Measurements from ENCODE around the gene DHRSX.
"Not testable (repeated sequence)": the region's sequence is repeated elsewhere in the genome, so short reads cannot be mapped to it uniquely, and the experiment has no call there.

Gene DHRSX, protein sequence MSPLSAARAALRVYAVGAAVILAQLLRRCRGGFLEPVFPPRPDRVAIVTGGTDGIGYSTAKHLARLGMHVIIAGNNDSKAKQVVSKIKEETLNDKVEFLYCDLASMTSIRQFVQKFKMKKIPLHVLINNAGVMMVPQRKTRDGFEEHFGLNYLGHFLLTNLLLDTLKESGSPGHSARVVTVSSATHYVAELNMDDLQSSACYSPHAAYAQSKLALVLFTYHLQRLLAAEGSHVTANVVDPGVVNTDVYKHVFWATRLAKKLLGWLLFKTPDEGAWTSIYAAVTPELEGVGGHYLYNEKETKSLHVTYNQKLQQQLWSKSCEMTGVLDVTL

DNA sequence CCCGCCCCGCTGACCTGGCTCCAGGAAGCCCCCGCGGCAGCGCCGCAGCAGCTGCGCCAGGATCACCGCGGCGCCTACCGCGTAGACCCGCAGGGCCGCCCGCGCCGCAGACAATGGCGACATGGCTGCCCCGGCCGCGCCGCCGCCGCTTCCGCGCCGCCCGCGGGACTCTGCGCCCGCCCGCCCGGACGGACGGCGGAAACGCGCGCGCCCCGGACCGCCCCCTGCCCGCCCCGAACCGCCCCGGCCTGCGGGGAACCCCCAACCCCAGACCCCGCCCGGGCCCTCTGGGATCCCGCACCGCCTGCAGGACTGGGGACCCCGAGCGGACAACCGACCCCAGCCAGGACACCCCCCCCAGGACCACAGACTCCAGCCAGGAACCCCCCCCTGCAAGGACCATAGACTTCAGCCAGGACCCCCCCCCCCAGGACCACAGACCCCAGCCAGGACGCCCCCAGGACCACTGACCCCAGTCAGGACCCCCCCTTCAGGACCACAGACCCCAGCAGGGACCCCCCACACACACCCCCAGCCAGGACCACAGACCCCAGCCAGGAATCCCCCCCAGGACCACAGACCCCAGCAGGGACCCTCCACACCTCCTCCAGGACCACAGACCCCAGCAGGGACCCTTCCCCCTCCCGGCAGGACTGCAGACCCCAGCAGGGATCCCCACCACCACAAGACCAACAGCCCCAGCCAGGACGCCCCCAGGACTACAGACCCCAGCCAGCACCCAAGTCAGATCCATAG lies at the start of gene DHRSX, which contains the start of gene ZBED1:
DHRSX (minus strand) TSS at position 174 of the 756 bp plus-strand sequence; CDS start at position 123, 51 bp downstream.
ZBED1 (minus strand) TSS at position 174 of the 756 bp plus-strand sequence. CDS start 10,257 bp downstream, outside the sequence.
- no peak for DNase-seq

DNA sequence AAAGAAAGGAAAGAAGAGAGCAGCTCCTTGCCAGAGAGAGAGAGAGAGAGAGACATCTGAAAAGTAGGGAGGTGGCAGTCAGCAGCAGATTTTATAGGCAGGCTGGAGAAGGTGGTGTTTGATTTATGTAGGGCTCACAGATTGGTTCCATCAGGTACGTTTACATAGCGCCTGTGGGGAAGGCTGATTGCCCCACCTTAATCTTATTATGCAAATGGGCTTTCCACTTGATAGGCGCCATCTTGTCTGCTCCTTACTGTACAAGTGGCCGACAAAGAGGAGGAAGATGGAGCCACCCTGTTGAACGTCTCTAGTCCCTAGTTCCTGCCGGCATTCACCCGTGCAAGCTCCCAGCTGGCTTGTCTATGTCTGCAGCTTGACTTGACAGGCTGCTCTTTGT lies 49.1 kb upstream of the DHRSX start:
- DNase-seq: peak; percentile 78

DNA sequence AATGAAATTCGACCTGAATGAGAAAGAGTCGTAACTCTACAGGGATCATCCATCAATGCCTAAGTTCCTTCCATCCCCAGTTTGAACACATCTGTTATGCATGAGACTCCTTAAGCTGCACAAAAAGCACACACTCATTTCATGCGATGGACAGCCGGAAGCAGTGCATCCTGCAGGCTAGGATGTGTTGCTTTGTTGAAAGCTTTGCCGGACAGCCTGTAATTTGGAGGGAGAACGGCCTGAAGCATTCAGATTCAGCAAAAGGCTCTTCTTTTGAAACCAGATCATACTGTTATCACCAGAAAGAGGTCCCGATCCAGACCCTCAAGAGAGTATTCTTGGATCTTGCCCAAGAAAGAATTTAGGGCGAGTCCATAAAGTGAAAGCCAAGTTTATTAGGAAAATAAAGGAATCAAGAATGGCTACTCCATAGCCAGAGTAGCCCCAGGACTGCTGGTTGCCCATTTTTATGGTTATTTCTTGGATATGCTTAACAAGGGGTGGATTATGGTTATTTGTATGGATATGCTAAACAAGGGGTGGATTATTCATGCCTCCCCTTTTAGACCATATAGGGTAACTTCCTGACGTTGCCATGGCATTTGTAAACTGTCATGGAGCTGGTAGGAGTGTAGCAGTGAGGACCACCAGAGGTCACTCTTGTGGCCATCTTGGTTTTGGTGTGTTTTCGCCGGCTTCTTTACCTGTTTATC lies 48.1 kb upstream of the DHRSX start:
- no peak for DNase-seq

DNA sequence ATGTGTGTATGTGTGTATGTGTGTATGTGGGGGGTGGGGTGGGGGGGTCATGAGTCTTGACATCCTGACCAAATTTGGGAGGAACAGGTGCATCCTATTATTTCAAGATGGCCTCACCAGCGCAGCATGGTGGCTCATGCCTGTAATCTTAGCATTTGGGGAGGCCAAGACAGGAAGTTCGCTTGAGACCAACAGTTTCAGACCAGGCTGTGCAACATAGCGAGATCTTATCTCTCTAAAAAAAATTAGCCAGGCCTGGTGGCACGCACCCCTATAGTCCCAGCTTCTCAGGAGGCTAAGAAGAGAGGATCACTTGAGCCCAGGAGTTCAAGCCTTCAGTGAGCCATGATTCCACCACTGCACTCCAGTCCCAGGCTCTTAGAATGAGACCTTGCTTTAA lies 47.0 kb upstream of the DHRSX start:
- DNase-seq: no peak

DNA sequence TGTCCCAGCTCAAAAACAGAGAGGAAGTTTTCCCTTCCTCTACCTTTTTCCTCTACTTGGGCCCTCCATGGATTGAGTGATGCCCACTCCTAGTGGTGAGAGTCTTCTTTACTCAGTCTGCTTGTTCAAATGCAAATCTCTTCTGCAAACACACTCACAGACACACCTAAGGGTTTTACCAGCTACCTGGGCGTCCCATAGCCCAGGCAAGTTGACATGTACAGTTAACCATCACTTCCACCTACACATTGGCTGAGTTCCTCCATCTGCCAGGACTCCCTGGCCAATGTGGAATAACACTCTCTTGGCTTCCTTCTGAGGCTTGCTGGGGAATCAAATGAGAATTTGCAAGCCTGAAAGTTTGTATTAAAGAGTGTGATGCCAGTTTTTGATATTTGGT lies 45.7 kb upstream of the DHRSX start:
- DNase-seq: no peak

DNA sequence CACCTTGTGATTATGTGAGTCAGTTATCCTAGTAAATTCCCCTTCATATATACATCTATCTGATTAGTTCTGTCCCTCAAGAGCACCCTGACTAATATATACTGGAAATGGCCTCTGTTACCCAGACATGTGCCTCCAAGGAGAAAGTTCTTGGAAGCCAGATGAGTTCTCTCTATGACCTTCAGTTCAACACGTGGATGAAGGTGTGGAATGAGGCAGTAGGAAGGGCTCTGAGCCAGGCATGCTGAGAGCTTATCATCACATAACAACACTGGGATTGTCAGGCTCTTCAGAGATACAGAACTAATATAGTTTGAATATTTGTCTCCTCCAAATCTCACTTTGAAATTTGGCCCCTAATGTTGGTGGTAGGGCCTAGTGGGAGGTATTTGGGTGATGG lies 44.4 kb upstream of the DHRSX start:
- DNase-seq: no peak

DNA sequence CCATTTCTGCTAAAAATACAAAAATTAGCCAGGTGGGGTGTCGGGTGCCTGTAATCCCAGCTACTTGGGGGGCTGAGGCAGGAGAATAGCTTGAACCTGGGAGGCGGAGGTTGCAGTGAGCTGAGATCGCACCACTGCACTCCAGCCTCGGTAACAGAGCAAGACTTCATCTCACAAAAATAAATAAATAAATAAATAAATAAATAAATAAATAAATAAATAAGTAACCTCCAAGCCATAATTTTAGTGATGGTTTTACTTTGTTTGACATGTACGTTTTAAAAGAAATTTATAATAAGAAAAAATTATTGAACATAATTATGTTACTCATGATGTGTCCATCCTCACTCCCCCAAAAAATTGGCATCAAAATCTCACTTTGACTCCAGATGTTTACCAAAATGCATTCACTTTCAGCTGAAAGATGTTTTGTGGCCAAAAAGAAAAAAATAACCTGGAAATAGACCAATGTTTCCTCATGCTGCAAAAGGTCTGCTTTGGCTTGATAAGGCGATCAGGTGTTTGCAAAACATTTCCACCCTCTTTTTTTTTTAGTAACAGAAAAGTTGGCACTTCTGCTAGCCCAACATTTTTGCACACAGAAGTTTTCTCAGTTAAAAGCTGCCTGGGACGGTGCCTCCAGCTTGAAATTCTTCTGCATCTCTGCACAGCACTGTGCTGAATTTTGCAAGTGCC lies 42.2 kb upstream of the DHRSX start:
- no peak for DNase-seq

DNA sequence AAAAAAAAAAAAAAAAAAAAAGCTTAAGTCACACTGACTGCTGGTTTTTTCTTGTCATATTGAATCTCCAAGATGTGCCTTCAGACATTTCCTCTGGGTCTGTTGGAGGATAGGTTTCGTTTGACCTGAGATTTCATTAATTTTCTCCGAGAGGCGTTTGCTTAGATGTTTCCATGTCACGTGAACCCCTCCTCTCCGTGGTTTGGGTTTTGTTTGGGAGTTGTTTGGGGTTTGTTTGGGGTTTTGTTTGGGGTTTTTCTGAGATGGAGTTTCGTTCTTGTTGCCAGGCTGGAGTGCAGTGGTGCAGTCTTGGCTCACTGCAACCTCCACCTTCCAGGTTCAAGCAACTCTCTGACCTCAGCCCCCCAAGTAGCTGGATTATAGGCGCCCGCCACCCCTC lies 40.8 kb upstream of the DHRSX start:
- no peak for DNase-seq

DNA sequence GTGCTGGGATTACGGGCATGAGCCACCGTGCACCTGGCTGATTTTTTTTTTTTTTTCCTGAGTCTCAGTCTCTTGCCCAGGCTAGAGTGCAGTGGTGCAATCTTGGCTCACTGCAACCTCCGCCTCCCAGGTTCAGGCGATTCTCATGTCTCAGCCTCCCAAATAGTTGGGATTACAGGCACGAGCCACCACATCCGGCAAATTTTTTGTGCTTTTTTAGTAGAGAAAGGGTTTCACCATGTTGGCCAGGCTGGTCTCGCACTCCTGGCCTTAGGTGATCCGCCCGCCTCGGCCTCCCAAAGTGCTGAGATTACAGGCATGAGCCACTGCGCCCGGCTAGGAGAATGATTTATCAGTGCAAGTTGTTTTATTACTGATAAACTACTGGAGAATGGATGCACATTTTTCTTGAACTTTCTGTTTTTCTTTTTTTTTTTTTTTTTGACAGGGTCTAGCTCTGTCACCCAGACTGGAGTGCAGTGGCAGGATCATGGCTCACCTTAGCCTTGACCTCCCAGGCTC lies 39.7 kb upstream of the DHRSX start:
- DNase-seq: no peak

DNA sequence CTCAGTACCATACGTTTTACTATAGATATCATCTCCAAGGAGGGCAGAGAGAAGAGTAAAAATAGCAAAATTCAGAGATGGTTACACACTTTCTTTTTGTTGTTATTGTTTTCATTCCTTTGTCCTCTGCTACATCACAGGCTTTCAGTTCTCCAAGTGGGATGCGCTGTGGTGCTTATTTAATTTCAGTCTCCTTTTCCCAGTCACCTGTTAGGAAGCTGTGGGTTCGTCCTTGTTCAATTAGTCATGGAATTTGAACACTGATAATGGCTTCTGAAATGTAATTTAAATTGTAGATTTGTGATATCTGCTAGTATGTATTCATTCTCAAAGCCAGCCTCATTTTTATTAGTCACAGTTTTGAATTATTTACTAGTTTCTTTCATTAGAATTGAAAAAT lies 38.8 kb upstream of the DHRSX start:
- DNase-seq: no peak

DNA sequence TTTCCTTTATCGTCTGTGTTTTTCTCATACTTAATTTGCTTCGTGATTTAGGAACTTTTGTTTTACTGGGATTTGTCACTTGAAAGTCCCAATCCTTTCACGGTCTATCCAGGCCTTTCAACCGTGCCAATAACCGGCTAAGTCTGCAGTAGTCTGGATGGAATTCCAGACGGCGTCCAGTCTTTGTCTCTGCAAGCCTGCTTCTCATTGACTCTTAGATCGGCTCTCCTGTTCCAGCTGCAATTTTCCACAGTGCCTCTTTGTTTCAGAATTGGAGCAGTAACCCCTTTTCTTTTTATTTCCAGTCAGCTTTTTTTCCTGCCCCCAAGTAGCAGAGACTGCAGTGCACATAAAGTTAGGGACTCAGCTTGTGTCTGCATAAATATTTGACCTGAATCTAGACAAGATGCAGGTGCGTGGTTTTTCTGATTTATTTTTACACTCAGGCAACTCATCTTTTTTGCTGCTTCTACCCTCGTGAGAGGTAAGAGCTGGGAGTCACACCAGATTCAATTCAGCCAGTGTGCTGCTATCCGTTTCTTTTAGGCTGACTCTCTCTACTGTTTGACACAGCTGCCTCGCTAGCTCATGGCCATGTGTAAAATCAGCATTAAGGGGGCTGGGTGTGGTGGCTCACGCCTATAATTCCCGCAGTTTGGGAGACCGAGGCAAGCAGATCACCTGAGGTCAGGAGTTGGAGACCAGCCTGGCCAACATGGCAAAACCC lies 37.4 kb upstream of the DHRSX start:
- DNase-seq: no peak

DNA sequence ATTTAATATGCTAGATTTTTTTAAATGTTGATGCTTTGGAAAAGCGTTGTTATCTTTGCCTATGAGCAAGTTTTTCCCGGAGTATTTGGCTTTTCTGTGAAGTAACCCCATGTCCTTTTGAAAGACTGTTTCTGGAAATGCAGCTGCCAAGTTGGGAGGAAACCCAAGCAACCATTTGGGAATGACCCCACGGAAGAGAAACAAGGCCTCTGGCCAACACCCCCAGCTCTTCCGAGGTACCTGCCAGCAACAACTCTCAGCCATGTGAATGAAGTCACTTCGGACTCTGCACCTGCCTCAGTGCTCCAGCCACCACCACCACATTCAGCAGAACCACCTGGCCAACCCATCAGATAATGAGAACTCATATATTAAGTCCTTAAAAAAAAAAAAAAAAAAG lies 36.2 kb upstream of the DHRSX start:
- no peak for DNase-seq

DNA sequence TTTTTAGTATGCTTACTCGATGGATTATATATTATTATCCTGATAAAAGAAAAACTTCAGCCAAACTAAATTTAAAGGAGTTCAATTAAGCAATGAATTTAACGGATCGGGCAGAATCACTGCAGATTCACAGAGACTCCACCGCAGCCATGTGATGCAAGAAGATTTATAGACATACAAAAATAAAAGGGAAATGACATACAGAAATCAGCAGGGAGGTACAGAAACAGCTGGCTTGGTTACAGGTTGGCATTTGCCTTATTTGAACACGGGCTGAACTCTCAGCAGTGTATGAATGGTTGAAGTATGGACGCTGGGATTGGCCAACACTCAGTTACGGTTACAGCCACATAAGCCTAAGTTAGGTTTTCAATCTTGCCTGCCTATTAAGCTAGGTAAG lies 35.4 kb upstream of the DHRSX start:
- DNase-seq: no peak

DNA sequence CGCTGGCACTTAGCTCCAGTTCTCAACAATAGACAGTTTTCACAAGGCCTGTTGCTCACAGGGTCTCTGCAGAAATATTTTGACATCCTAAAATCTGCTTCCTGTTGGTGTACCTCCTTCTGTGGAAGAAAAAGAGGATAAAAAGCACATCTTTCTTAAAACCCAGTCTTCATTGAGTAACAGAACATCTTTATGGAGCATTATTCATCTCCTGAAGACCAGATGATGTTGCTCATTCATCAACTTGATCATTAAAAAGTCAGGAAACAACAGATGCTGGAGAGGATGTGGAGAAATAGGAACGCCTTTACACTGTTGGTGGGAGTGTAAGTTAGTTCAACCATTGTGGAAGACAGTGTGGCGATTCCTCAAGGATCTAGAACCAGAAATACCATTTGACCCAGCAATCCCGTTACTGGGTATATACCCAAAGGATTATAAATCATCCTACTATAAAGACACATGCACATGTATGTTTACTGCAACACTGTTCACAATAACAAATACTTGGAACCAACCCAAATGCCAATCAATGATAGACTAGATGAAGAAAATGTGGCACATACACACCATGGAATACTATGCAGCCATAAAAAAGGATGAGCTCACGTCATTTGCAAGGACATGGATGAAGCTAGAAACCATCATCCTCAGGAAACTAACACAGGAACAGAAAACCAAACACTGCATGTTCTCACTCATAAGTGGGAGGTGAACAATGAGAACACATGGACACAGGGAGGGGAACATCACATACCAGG lies 33.7 kb upstream of the DHRSX start:
- not testable (repeated sequence) for DNase-seq

DNA sequence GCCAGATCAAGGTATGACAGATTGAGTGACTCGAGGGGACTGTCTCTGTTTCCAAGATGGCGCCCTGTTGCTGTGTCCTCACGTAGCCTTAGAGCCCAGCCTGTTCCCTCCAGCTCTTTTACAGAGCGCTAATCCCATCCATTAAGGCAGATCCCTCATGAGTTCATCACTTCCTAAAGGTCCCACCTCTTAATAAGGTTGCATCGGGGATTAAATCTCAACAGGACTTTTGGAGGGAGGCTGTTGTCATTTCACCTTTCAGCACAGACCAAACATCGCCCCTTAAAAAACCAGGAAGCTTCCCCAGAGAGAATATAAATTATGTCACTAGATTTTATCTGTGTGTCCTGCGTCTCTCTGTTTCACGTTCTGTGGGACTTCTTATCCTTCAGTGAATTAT lies 32.6 kb upstream of the DHRSX start:
- no peak for DNase-seq

DNA sequence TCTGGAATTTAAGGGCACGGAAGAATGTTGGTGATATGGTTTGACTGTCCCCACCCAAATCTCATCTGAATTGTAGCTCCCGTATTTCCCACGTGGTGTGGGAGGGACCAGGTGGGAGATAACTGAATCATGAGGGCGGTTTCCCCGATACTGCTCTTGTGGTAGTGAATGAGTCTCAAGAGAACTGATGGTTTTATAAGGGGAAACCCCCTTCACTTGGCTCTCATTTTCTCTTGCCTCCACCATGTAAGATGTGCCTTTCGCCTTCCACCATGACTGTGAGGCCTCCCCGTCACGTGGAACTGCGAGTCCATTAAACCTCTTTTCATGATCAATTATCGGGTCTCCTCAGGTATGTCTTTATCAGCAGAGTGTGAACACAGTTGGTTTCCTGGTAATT lies 25.6 kb upstream of the DHRSX start:
- DNase-seq: no peak

DNA sequence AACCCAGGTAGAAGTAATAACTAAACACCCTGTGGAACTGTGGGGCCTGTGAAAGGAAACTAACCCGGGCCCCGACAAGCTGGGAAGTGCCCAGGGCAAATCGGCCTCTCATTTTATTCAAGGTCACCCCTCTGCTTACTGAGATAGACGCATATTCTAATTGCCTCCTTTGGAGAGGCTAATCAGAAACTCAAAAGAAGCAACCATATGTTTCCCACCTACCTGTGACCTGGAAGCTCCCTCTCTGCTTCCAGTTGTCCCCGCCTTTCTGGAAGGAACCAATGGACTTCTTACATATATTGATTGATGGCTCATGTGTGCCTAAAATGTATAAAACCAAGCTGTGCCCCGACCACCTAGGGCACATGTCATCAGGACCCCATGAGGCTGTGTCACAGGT lies 23.1 kb upstream of the DHRSX start:
- no peak for DNase-seq

DNA sequence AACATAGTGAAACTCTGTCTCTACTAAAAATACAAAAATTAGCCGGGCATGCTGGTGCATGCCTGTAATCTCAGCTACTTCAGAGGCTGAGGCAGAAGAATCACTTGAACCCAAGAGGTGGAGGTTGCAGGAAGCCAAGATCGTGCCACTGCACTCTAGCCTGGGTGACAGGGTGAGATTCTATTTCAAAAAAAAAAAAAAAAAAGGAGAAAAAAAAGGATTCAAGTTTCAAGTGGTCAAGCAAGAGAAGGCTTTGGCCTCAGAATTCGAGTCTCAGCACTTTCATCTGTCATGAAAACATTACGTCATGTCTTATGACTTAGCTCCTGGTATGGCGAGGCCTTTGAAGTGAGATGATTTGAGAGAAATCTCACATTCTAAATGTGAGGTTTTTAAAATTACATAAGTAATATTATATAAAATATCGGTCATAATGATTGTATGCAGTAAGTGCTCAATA lies 21.2 kb upstream of the DHRSX start:
- DNase-seq: no peak

DNA sequence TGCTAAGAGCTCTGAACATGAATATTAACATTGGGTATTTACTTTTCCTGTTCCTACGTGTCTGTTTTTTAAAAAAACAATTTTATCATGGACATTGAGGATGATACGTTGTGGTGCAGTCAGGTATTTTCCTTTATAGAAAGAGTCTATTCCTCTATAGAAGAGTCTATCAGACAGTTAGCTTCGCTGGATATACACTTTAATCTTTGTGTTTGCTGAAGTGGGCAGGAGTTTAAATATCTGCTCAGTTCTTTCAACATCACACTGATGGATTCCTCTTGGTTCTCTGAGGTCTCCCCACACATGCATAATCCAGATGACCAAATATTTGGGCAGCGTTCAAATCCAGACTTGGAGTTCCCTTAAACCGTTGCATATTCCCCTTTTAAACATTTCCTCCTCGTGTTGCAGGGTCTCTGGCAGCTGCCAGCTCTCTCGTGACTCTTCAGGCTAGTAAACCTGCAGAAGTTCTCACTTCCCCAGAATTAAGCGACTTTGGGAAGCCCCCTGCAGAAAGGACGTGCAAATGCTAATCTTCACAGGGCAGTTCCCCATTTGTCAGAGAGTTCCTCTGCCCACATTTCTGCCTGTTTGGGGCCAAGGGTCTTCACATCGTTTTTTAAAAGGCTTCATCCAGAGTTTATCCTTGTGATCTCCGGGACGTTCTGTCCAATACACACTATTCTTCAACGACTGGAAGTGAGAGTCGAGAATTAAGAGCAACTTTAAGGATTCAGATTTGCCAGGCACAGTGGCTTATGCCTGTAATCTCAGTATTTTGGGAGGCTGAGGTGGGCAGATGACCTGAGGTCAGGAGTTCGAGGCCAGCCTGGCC lies 20.5 kb upstream of the DHRSX start:
- no peak for DNase-seq

DNA sequence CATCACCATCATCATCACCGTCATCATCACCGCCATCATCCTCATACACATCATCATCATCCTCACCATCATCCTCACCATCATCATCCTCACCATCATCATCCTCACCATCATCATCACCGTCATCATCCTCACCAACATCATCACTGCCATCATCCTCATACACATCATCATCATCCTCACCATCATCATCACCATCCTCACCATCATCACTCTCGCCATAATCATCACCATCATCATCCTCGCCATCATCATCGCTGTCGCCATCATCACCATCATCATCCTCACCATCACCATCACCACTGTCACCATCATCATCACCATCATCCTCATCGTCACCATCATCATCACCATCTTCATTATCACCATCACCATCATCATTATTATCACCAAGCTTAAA lies 19.8 kb upstream of the DHRSX start:
- no peak for DNase-seq

All from NCI-H2029 (cell line).